GM11168 (cell line): ENCODE measurements around the gene PRAMEF12.
"Not testable (repeated sequence)": the region's sequence is repeated elsewhere in the genome, so short reads cannot be mapped to it uniquely, and the experiment has no call there.

Source experiments
- in situ Hi-C: fragments of 300-500 bp; cut with MboI; formaldehyde crosslinking; loops from one replicate; pipeline ENCODE4 v1.12.0; 2022; ENCODE audit warnings: low sequenced_read_pairs; ENCODE audit not compliant: unreplicated experiment

Gene PRAMEF12

GRCh38 chr1:12769976-12770505 lies 3.5 kb upstream of the PRAMEF12 start:
- in situ Hi-C loops = no loop called here

- in situ Hi-C loops = no loop called here
Observed at GRCh38 chr1:12770620-12771019, 2.9 kb upstream of the PRAMEF12 start.

DNA sequence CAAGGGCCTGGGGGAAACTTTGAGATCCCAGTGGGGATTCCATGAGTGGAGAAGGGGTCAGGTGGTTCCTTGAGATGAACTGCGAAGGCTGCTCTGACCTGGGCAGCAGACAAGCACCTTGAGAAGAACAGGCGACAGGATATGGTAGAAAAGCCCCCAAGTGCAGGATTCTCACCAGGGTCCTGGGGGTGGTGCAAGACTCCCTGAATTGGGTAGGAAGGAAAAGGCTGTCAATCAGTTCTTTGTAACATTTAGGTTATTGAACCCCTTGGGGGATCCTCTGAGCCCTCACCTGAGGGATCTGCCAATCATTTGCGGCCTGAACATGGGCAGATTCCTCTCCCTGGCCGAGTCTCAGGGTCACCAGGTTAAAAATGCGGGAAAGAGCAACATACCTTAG lies 2.4 kb upstream of the PRAMEF12 start:
- in situ Hi-C loops = no loop called here

- in situ Hi-C loops = no loop called here
Observed at GRCh38 chr1:12772520-12772919, 1.0 kb upstream of the PRAMEF12 start.

DNA sequence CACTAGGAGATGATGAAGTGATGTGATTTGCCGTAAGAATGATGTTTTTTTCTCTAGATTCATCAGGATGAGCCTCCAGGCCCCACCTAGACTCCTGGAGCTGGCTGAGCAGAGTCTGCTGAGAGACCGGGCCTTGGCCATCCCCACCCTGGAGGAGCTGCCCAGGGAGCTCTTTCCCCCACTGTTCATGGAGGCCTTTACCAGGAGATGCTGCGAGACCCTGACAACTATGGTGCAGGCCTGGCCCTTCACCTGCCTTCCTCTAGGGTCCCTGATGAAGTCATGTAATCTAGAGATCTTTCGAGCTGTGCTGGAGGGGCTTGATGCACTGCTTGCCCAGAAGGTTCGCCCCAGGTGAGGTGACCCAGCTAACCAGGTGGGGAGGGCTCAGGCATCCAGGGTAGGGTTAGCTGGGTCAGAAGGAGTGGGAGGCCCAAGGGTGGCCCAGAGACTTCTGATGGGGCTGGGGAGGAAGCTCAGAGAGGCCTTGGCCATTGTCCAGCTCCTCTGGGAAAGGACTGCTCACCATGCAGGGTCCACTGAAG lies 1.3 kb downstream of the PRAMEF12 start:
- in situ Hi-C loops = no loop called here

DNA sequence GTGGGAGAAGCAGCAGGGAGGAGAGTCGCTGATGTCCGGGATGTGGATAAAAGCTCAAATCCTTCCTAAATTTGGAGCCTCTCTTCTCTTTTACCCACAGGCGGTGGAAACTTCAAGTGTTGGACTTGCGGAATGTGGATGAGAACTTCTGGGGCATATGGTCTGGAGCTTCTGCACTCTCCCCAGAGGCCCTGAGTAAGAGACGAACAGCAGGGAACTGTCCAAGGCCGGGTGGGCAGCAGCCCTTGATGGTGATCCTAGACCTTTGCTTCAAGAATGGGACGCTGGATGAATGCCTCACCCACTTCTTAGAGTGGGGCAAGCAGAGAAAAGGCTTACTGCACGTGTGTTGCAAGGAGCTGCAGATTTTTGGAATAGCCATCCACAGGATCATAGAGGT lies 1.9 kb downstream of the PRAMEF12 start:
- in situ Hi-C loops = no loop called here

DNA sequence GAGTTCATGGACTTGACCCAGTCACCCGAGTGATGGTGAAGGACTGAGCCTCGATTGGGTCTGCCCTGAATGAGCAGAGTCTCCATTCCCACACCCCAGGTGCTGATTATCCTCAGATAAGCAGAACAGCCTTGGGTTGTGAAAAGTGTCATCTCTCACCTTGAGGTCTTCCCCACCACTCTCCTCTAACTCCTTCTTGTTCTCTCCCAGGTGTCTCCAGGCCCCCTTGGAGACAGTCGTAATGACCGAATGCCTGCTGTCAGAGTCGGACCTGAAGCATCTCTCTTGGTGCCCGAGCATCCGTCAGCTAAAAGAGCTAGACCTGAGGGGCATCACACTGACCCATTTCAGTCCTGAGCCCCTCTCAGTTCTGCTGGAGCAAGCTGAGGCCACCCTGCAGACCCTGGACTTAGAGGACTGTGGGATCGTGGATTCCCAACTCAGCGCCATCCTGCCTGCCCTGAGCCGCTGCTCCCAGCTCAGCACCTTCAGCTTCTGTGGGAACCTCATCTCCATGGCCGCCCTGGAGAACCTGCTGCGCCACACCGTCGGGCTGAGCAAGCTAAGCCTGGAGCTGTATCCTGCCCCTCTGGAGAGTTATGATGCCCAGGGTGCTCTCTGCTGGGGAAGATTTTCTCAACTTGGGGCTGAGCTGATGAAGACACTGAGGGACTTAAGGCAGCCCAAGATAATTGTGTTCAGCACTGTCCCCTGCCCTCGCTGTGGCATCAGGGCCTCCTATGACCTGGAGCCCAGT lies 3.4 kb downstream of the PRAMEF12 start:
- in situ Hi-C loops = no loop called here

GRCh38 chr1:12778061-12778460 lies 4.5 kb downstream of the PRAMEF12 start:
- in situ Hi-C loops = no loop called here

DNA sequence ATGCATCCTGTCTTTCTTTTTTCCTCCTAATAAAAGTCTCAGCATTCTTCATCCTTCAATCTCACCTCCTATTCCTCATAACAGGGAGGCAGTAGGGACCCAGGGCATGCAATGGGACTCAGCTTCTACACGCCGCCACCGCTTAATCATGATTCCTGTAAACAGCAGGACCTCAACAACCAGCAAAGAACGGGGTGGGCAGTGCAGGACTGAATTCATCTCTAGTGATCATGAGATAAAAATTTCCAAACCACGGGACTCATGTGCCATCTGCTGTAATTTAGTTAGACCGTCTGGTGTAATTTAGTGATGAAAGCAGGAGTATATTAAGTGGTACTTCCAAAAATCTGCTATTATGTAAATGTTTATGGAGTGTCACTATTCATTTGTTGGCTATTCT lies 5.4 kb downstream of the PRAMEF12 start:
- in situ Hi-C loops = no loop called here

DNA sequence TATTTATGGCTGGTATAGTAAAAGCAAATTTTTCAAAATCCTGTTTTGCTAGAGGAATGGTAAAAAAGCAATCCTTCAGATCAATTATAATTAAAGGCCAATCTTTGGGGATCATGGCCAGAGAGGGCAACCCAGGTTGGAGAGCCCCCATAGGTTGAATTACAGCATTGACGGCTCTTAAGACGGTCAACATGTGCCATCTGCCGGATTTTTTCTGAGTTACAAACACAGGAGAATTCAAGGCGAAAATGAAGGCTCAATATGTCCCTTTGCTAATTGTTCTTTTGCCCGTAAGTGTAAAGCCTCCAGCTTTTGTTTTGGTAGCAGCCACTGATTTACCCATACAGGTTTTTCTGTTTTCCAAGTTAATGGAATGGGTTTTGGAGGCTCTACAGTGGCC lies 8.0 kb downstream of the PRAMEF12 start:
- in situ Hi-C loops = not testable (repeated sequence)

DNA sequence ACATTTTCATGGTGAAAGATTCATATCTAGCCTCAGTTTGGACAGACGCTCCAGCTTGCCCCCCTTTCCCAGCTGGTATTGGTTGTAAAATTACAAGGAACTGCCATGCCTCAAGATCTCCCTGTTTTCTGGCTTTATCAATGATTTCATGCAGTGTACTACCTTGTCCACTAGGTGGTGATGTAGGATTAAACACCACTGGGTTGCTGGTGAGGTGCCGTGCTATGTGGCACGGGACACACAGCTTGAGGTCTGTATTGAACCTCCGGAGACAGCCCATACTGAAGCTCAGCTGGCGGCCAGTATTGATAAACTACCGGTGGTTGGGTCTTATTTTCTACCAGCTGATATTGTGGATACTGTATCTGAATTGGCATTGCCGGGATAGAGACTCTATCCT lies 10.2 kb downstream of the PRAMEF12 start:
- in situ Hi-C loops = not testable (repeated sequence)

DNA sequence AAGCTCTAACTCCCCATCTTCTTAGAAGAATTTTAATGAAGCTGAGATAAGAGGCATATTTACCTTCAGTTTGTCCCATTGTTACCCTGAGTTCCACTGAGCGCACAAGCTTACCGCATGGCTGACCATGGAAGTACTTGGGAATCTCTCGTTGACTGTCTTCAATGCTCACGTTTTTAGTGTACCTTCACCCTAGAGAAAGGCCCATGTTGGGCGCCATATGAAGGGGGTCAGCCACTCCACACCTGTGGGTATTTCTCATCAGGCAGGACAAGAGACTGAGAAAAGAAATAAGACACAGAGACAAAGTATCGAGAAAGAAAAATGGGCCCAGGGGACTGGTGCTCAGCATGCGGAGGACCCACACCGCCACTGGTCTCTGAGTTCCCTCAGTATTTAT lies 11.2 kb downstream of the PRAMEF12 start:
- in situ Hi-C loops = not testable (repeated sequence)

DNA sequence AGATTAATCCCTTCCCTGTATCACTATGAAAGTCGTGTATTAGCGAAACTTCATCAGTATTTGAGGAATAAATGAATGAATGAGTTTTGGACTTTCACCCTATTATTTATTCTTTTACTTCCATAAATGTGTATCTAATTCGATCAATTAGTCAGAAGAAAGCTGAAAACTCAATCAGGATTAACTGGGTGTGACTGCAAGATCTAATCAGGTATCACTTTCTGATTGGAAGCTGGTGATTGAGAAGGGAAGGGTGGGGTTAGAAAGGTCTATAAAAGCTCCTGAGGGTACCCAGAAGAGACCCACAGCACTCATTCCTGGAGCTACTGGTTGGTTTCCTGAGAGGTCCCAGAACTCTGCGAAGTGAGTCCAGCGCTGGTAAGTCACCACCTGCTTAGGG lies 17.6 kb downstream of the PRAMEF12 start, which contains the start of gene PRAMEF1:
Gene PRAMEF1, plus strand, starts transcription at position 301 of the 400 bp plus-strand sequence. CDS start 1,831 bp downstream, outside the sequence.
- in situ Hi-C loops = not testable (repeated sequence)

GRCh38 chr1:12798911-12799310 lies 25.4 kb downstream of the PRAMEF12 start:
- in situ Hi-C loops = no loop called here

DNA sequence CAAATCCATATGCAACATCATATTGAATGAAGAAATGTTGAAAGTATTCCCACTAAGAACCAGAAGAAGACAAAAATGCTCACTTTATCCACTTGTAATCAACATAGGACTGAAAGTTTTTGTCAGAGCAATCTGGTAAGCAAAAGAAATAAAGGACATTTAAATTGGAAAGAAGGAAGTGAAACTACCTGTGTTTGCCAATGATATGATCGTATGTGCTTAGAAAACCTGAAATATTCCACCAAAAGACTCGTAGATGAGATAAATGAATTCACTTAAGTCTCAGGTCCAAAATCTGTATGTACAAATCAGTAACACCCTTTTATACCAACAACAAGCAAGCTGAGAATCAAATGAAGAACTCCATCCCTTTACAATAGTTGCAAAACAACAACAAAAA lies 26.2 kb downstream of the PRAMEF12 start:
- in situ Hi-C loops = no loop called here

GRCh38 chr1:12809933-12810332 lies 36.4 kb downstream of the PRAMEF12 start:
- in situ Hi-C loops = no loop called here

DNA sequence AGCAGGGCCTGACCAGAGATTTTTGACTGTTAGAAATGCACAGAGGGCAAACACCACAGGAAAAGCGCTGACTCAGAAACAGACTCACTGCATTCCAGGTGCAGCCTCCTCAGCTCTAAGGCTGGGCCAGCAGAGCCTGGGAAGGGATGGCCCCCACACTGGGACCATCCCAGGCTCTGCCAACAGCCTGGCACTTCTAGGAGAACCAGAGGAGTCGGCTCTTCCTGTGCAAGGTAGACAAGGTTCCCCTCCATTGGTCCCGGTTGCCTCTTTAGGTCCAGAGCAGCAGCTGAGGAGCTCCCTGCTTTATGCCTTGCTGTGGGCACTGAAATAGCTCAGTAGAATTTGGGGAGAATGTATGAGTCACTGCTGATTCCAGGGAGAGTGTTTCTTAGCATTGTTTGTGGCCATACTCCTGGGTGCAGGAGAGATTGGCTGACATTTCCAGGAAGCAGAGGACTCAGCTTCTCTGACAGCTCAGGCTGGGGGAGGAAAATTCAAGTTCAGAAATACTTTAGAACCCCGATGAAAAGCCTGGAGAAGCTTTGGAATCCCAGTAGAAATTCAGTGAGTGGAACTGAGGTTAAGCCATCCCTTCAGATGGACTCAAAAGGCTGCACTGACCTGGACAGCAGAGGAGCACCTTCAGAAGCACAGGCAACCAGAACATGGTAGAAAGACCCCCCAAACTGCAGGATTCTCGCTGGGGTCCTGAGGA lies 37.3 kb downstream of the PRAMEF12 start:
- in situ Hi-C loops = no loop called here

DNA sequence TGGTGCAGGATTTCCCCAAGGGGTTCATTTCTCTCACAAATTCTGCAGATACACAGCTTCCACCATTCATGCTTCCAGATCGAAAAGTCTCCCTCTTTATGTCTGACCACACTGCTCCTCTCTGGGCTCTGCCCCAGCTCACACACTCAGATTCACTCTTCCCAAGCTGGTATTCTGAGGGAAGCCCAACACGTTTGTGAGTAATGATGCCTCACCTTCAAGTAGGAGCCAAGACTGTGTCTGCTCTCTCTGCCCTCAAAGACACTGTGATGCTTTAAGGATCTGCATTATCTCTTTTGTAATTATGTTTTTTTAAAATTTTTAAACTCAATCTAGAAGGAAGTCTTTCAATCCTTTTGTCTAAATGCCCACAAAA lies 37.9 kb downstream of the PRAMEF12 start:
- in situ Hi-C loops = no loop called here

DNA sequence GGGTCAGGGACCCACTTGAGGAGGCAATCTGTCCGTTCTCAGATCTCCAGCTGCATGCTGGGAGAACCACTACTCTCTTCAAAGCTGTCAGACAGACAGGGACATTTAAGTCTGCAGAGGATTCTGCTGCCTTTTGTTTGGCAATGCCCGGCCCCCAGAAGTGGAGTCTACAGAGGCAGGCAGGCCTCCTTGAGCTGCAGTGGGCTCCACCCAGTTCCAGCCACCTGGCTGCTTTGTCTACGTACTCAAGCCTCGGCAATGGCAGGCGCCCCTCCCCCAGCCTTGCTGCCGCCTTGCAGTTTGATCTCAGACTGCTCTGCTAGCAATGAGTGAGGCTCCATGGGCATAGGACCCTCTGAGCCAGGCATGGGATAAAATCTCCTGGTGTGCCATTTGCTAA lies 45.5 kb downstream of the PRAMEF12 start:
- in situ Hi-C loops = not testable (repeated sequence)
